ENCODE results near the gene MOV10L1. TPM values are rescaled to one million over a fixed set of nuclear protein-coding genes. Genes with fewer than 3 reads are reported as not detected.
"Not testable (repeated sequence)": the region's sequence is repeated elsewhere in the genome, so short reads cannot be mapped to it uniquely, and the experiment has no call there.

MOV10L1 gene
- total RNA-seq, 1 experiment from 2014 or later: not detected

- peak overlapping the region; percentile 68 for H3K4me3 ChIP-seq
- H3K4me1 ChIP-seq: no peaks in the 10 kb centered on the region; the same call in 1 of the 2 replicates
- no peak for DNase-seq
- no peaks in the 10 kb centered on the region for H3K9me3 ChIP-seq (replicated peaks)
- no peak overlapping the region for H3K27ac ChIP-seq
- peaks cover 20% of the 10 kb centered on the region for H3K36me3 ChIP-seq
- no peaks in the 10 kb centered on the region for H3K27me3 ChIP-seq
Observed at GRCh38 chr22:50201191-50202129, 111.7 kb downstream of the MOV10L1 start.

GRCh38 chr22:50202130-50202666 lies 112.4 kb downstream of the MOV10L1 start:
- Histone ChIP-seq H3K9me3 (replicated peaks) (no peaks in the 10 kb centered on the region), H3K4me3 (peak overlapping the region; percentile 68), H3K27me3 (no peaks in the 10 kb centered on the region), H3K4me1 (no peaks in the 10 kb centered on the region; the same call in 1 of the 2 replicates), H3K27ac (no peak overlapping the region), H3K36me3 (peaks cover 21% of the 10 kb centered on the region)
- DNase-seq: no peak

GRCh38 chr22:50203288-50203687 lies 113.5 kb downstream of the MOV10L1 start:
- no peaks in the 10 kb centered on the region for H3K9me3 ChIP-seq (replicated peaks)
- DNase-seq: no peak
- no peaks in the 10 kb centered on the region; the same call in 1 of the 2 replicates for H3K4me1 ChIP-seq
- peaks cover 19% of the 10 kb centered on the region for H3K36me3 ChIP-seq
- H3K27ac ChIP-seq: no peak overlapping the region
- no peak overlapping the region for H3K4me3 ChIP-seq
- no peaks in the 10 kb centered on the region for H3K27me3 ChIP-seq

GRCh38 chr22:50204571-50204970 lies 114.8 kb downstream of the MOV10L1 start:
- no peaks in the 10 kb centered on the region for H3K27me3 ChIP-seq
- peaks cover 19% of the 10 kb centered on the region for H3K36me3 ChIP-seq
- no peaks in the 10 kb centered on the region for H3K9me3 ChIP-seq (replicated peaks)
- H3K4me1 ChIP-seq: no peaks in the 10 kb centered on the region; the same call in 1 of the 2 replicates
- H3K27ac ChIP-seq: no peak overlapping the region
- no peak for DNase-seq
- no peak overlapping the region for H3K4me3 ChIP-seq

GRCh38 chr22:50204998-50205397 lies 115.2 kb downstream of the MOV10L1 start:
- DNase-seq; H3K4me1 ChIP-seq; H3K27ac ChIP-seq; H3K9me3 ChIP-seq (replicated peaks); H3K27me3 ChIP-seq; H3K4me3 ChIP-seq: not testable (repeated sequence)
- H3K36me3 ChIP-seq: peaks cover 19% of the 10 kb centered on the region

GRCh38 chr22:50205781-50206569 lies 116.2 kb downstream of the MOV10L1 start:
- no peak for DNase-seq
- Histone ChIP-seq H3K36me3 (peaks cover 21% of the 10 kb centered on the region), H3K4me3 (no peak overlapping the region), H3K27ac (no peak overlapping the region), H3K27me3 (no peaks in the 10 kb centered on the region), H3K9me3 (replicated peaks) (no peaks in the 10 kb centered on the region), H3K4me1 (no peaks in the 10 kb centered on the region)

- peak; percentile 60 to 67 for DNase-seq
- Histone ChIP-seq H3K9me3 (replicated peaks) (no peaks in the 10 kb centered on the region), H3K27ac (no peak overlapping the region), H3K4me1 (no peaks in the 10 kb centered on the region), H3K36me3 (peaks cover 27% of the 10 kb centered on the region), H3K4me3 (no peak overlapping the region), H3K27me3 (no peaks in the 10 kb centered on the region)
Observed at GRCh38 chr22:50206599-50206998, 116.8 kb downstream of the MOV10L1 start.

GRCh38 chr22:50207383-50208140 lies 117.8 kb downstream of the MOV10L1 start:
- no peak for DNase-seq
- Histone ChIP-seq H3K27me3 (no peaks in the 10 kb centered on the region), H3K9me3 (replicated peaks) (no peaks in the 10 kb centered on the region), H3K4me3 (no peak overlapping the region), H3K27ac (no peak overlapping the region), H3K4me1 (no peaks in the 10 kb centered on the region), H3K36me3 (peaks cover 35% of the 10 kb centered on the region)

- peak in 1 of 2 experiments; percentile 65 for DNase-seq
- no peak overlapping the region for H3K27ac ChIP-seq
- peaks cover 35% of the 10 kb centered on the region for H3K36me3 ChIP-seq
- no peaks in the 10 kb centered on the region for H3K9me3 ChIP-seq (replicated peaks)
- H3K4me3 ChIP-seq: no peak overlapping the region
- H3K27me3 ChIP-seq: no peaks in the 10 kb centered on the region
- H3K4me1 ChIP-seq: no peaks in the 10 kb centered on the region
Observed at GRCh38 chr22:50208430-50208938, 118.7 kb downstream of the MOV10L1 start.

GRCh38 chr22:50208939-50209892 lies 119.4 kb downstream of the MOV10L1 start:
- Histone ChIP-seq H3K27ac (no peak overlapping the region), H3K4me1 (no peaks in the 10 kb centered on the region), H3K4me3 (no peak overlapping the region), H3K27me3 (no peaks in the 10 kb centered on the region), H3K36me3 (peaks cover 36% of the 10 kb centered on the region), H3K9me3 (replicated peaks) (no peaks in the 10 kb centered on the region)
- no peak for DNase-seq

GRCh38 chr22:50209893-50210292 lies 120.1 kb downstream of the MOV10L1 start:
- no peaks in the 10 kb centered on the region for H3K4me1 ChIP-seq
- peak; percentile 73 to 87 for DNase-seq
- no peak overlapping the region for H3K4me3 ChIP-seq
- no peak overlapping the region for H3K27ac ChIP-seq
- peaks cover 43% of the 10 kb centered on the region for H3K36me3 ChIP-seq
- no peaks in the 10 kb centered on the region for H3K9me3 ChIP-seq (replicated peaks)
- no peaks in the 10 kb centered on the region for H3K27me3 ChIP-seq

- Histone ChIP-seq H3K4me1 (no peaks in the 10 kb centered on the region), H3K4me3 (no peak overlapping the region), H3K36me3 (peaks cover 47% of the 10 kb centered on the region), H3K9me3 (replicated peaks) (no peaks in the 10 kb centered on the region), H3K27ac (no peak overlapping the region), H3K27me3 (no peaks in the 10 kb centered on the region)
- no peak for DNase-seq
Observed at GRCh38 chr22:50210378-50211139, 120.8 kb downstream of the MOV10L1 start.

- DNase-seq: no peak
- Histone ChIP-seq H3K4me3 (no peak overlapping the region), H3K4me1 (no peaks in the 10 kb centered on the region), H3K27ac (no peak overlapping the region), H3K36me3 (peaks cover 52% of the 10 kb centered on the region), H3K27me3 (no peaks in the 10 kb centered on the region), H3K9me3 (replicated peaks) (no peaks in the 10 kb centered on the region)
Observed at GRCh38 chr22:50211147-50211546, 121.3 kb downstream of the MOV10L1 start.
